OCI-LY7 (cell line): ENCODE measurements around the gene IBTK.

ENCODE experiments used
- EZH2phosphoT487 ChIP-seq: fragments of 200-600 bp; sonication (generic); IDR thresholded peaks from 2 replicates; pipeline ENCODE4 v1.6.1; 2018; ENCODE audit warnings: low read depth, borderline replicate concordance, mild to moderate bottlenecking, mixed run types, antibody characterized with exemption, low read length, moderate library complexity, mixed read lengths
- TF ChIP-seq, protein P1 (sequence below): fragments of 200-600 bp; sonication (generic); conservative IDR thresholded peaks from 2 replicates; pipeline ENCODE4 v1.5.1; 2014; ENCODE audit warnings: mild to moderate bottlenecking, antibody characterized with exemption, low read length, moderate library complexity, mixed read lengths

DNA sequence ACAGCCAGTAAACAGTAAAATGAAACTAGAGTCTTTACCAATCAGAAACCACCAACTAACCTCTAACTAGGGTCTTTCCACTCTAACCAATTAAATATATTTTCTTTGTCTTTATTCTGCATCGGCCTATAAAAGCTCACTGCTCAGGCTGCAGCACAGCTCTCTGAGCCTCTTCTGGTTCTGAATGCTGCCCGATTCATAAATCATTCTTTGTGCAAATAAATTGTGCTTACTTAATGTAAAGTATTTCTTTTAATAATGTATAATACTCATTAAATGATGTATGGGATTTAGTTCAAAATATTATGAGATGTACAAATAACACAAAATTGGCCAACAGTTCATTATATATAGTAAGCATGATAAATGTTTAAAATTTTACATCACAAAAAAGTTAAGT, 7.9 kb downstream of the IBTK start:
- TF ChIP-seq, protein P1, sequence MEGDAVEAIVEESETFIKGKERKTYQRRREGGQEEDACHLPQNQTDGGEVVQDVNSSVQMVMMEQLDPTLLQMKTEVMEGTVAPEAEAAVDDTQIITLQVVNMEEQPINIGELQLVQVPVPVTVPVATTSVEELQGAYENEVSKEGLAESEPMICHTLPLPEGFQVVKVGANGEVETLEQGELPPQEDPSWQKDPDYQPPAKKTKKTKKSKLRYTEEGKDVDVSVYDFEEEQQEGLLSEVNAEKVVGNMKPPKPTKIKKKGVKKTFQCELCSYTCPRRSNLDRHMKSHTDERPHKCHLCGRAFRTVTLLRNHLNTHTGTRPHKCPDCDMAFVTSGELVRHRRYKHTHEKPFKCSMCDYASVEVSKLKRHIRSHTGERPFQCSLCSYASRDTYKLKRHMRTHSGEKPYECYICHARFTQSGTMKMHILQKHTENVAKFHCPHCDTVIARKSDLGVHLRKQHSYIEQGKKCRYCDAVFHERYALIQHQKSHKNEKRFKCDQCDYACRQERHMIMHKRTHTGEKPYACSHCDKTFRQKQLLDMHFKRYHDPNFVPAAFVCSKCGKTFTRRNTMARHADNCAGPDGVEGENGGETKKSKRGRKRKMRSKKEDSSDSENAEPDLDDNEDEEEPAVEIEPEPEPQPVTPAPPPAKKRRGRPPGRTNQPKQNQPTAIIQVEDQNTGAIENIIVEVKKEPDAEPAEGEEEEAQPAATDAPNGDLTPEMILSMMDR = no peak
- TF ChIP-seq EZH2phosphoT487 = no peak
